ENCODE data around the gene ITPRIPL1.

GRCh38 chr2:96287273-96287856 lies 37.8 kb upstream of the ITPRIPL1 start:
- no peak for TF ChIP-seq PHF8 (conservative IDR thresholded peaks at IDR 0.05; ENCODE audit: low read depth, low read length)
- no peak for TF ChIP-seq POLR2A (IDR thresholded peaks at IDR 0.05; ENCODE audit: control extremely low read depth in 1 of 2, low read depth in 2 of 2, low read length in 2 of 2)
- TF ChIP-seq CTCF (IDR thresholded peaks at IDR 0.05; ENCODE audit: control extremely low read depth in 1 of 3, insufficient read depth in 1 of 3, low read depth in 1 of 3, low read length in 3 of 3), result no peak
- no peak for TF ChIP-seq RNF2 (IDR thresholded peaks at IDR 0.05; ENCODE audit: borderline replicate concordance, low read depth, low read length, missing control alignments, poor library complexity, severe bottlenecking)
- TF ChIP-seq ZNF274 (IDR thresholded peaks at IDR 0.05; ENCODE audit: borderline replicate concordance, extremely low read depth, low read length), result no peak
- TF ChIP-seq EZH2 (IDR thresholded peaks at IDR 0.05; ENCODE audit: low read depth, low read length, severe bottlenecking), result no peak
- no peak for TF ChIP-seq RAD21 (IDR thresholded peaks at IDR 0.05 in 1 of 2, conservative IDR thresholded peaks at IDR 0.05 in 1 of 2; ENCODE audit: low read depth in 2 of 2, low read length in 2 of 2)
- TF ChIP-seq MAX (IDR thresholded peaks at IDR 0.05), result no peak
- TF ChIP-seq POLR2AphosphoS5 (IDR thresholded peaks at IDR 0.05; ENCODE audit: low read depth, low read length), result no peak
- TF ChIP-seq JUN (IDR thresholded peaks at IDR 0.05; ENCODE audit: low read depth, low read length), result no peak
- no peak for TF ChIP-seq CREB1 (IDR thresholded peaks at IDR 0.05)
- TF ChIP-seq SRF (IDR thresholded peaks at IDR 0.05; ENCODE audit: low read depth, low read length), result no peak

All from H1 (cell line).